HG02623 (cell line): Measurements from ENCODE around the gene GRB10.

ENCODE experiments used
- ATAC-seq: cut with Tn5 transposase; IDR thresholded peaks from one replicate; pipeline ENCODE4 v1.9.1; 2021; ENCODE audit warnings: moderate library complexity; ENCODE audit not compliant: unreplicated experiment

Gene GRB10

DNA sequence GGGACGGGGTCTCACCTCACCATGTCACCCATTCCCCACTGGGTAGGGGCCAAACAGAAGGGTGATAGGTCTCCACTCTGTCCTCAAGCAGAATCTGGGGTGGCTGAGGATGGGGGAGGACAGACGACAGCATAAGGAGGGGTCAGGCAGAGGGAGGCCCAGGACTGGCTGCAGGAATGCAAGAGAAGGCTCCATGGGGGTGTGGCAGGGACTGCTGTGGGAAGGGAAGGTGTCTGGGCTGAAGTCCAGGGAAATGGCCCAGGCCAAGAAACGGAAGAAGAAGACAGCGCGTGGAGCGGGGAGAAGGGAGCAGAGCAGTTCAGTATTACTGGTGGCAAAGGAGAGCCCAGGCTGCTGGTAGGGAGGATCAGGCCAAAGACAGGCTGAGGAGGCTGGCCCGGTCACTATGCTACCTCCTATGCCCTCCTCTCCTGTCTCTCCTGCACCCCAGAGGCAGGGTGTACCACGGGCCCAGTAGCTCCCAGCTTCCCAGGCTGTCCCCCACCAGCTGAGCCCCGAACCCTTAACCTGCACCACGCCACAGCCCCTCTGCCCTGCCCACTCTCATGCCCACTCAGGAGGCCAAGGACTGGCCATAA lies 60.9 kb downstream of the GRB10 start:
- no peak for ATAC-seq

DNA sequence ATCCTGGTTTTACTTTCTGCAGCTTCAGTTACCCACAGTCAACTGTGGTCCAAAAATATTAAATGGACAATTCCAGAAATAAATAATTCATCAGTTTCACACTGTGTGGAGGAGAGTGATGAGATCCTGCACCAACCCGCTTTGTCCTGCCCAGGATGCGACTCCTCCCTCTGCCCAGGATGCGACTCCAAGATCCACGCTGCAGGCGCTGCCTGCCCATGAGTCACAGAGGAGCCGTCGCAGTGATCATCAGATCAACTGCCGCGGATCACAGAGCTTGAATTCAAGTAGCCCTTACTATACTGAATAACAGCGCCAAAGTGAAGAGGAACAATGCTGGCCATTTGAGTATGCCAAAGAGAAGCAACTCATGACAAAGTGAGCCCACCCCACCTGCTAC lies 61.5 kb downstream of the GRB10 start:
- no peak for ATAC-seq

DNA sequence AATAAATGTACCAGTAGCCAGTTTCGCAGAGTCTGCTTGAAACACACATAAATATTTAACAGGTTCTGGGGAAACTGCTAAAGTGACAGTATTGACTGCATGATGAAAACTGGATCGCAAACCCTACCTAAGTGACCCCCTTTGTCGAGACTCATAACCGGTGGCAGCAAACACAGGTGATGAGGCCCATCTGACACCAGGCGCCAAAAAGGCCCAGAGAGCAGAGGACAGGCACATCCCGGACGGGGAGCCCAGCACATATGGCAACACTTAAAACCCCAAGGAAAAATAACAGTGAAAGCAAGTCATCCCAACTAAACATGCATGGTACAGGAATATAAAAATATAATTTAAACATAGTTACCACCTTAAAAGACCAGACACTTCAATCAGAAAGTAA lies 62.4 kb downstream of the GRB10 start:
- no peak for ATAC-seq

DNA sequence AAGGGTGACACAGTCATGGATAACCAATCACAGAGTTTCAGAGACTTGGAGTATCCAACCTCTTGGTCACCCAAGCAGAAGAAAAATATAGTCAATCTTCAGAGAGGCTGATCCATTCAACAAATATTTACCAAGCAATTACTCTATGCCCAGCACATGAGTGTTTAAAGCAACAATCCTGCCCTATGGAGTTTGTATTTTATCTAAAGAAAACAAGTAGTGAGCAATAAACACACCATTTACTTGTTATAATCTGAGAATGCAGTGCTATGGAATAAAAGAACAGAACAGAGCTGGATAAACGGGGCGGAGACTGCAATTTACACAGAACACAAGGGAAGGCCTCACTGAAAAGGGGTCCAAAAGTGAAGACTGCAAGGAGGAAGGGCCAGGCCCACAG lies 63.8 kb downstream of the GRB10 start:
- ATAC-seq, result no peak

DNA sequence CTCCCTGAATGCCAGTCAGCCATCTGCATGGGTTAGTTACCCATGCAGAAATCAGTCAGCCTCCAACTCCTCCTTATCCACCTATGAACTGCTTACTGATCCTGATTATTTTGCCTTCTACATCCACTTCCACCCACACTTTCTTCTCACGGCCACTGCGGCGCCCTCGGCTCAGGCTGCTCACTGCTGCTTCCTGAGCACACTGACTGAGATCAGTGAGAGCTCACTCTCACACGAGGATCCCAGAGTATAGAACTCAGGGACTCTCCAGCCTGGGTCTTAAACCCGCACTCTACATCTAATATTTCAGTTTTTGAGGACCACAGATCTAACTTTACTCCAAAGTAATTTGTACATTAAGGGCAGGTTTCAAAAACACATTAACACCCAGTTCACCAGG lies 64.4 kb downstream of the GRB10 start:
- no peak for ATAC-seq

DNA sequence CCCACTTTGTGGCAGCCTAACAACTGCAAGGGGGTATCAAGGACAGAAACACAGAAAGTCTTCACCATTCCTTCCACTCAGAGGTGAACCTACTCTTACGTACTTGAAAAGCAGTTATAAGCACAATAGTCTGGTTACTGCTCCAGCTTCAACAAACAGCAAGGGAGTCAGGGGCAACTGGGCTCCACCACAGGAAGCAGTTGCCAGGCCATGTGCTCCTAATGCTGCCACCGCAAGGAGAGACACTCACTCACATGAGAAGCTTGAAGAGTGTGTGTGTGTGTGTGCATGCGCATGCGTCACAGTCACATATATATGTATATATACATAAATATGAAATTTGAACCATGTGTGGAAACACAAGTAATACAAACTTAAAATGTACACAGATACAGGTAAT lies 65.5 kb downstream of the GRB10 start:
- no peak for ATAC-seq

DNA sequence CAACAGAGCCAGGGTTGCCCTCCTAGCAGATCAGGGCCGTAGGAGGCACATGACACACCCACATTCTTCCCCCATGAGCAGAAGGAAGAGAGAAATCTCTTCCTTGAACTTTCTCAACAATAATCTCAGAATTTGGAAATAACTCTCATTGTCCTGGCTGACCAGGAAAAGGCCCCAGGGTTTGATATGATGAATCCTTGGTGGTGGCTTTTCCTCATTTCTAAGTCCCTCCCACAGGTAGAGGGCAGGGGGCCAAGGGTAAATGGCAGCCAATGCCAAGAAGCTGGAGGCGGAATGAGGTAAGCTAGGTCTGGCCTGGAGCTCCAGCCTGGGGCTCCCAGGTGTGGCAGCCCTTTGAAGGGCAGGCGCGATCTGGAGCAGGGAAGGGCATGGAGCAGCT lies 67.8 kb downstream of the GRB10 start:
- ATAC-seq, result no peak

DNA sequence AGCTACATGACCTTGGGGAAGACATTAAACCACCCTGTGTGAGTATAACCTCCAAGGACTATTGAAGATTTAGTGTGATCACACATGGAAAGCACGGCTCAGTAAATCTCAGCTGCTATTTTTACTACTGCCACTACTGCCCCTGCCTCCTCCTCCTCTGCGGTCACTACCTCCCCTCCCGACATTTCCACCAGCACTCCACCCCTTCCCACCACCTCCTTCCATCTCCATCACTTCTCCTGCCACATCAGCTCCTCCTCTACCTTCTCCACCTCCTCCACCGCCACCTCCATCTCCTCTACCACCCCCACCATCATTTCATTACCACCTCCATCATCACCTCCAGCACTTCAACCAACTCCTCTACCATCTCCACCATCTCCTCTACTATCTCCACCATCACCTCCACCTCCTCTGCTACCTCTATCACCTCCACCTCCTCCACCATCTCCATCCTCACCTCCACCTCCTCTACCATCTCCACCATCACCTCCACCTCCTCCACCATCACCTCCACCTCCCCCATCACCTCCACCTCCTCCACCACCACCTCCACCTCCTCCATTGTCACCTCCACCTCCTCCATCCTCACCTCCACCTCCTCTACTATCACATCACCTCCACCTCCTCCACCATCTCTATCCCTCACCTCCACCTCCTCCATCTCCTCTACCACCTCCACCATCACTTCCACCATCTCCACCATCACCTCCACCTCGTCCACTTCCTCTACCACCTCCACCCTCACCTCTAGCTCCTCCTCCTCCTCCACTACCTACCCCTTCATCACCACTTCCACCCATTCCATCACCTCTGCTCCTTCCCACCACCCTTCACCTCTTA lies 69.4 kb downstream of the GRB10 start:
- ATAC-seq, result no peak

DNA sequence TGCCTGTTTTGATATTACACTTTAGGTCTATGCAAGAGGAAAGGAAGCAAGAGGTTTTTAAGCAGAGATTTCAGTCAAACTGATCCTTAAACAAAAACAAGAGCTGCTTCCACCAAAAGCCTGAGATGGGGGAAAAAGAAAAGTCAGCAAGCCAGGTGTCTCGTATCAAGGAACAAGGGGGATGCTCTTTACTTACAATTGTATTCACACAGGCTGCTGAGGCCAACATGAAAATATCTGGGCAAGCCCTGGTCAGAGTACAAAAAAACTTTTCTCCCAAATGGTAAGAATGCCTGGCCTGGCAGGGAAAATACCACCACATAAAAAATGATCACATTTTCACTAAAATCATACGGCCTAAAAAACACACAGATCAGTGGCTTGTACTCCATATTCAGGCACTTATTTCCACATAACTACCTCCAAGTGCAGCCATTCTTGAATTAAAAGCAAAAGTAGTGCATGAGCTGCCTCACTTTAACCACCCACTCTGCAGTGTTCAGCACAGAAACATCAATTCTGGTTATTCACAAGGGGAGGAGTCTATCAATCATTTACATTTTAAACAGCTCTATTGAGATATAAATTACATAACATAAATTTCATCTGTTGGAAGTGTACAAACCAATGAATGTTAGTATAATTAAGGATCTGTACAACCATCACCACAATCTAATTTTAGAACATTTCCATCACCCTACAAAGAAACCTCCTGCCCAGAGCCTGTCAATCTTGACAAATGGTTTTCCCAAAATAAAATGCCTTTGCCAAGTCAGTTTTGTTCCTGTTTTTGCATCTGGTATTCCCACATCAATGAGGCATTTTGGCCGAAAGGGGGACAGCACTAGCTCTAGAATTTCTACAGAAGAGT lies 70.2 kb downstream of the GRB10 start:
- no peak for ATAC-seq

DNA sequence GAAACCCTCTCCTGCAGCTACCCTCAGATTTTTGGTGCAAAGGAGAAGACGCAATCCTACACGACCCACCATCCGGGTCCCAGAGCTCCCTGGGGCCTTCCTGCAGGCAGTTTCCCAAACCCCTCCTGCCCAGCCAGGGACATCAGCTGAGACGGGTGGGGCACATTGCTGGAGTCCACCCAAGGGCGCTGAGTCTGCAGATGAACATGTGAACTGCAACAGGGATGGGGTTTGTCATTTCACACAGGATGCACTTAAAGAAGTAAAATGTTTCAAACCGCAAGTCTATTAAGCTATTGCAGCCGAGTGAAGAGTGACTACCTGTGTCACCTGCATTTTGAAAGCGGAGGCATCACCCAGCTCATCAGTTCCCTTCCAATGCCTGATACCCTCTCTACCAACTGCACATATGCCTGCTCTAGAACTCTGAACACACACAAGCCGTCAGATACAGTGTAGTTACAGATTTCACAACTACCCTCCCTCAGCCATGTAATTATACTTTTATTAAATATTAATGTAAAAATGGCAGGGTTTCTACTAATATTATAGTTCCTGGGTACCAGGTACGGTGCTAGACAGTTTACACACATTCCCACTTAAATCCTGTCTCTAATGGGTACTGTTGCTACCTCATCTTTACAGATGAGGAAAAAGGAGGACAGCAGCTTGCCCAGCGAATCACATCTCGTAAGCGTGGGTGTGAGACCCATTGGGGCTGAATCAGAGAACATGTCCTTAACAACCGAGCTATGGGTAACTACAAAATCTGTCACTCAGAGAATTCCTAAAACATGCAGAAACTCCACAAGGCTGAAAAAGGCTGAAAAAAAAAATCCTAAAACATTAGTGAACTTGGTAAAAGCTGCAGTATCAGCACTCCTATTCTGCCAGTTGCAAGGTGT lies 71.2 kb downstream of the GRB10 start:
- no peak for ATAC-seq

DNA sequence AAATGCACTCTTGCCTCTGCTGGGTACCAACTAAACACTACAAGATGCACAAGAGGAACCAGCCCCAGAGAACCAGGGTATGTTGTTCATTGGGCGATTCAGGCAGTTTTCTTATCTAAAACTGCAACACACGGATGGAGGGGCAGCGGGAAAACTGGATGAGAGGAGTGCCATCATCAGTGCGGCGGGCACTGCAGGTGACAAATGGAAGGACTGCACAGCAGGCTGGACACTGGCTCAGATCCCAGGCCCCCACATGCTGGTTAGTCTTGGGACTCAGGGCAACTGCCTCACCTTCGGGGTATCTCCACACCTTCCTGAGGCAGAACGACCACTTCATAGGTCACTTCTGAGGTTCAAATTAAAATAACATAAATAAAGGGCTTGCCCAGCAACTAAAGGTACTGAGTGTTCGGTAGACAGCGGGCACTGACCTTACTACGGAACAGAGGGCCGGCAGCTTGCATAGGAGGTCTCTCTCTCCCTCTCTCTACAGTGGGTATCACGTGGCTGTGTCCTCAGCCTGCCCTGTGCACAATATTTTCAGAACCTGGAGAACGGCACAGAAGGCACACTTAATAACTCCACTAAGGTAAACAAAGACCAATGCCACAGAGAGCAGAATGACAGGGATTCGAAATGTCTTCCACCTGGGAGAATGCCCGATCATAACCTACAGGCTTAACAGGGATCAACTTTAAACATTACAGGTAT lies 72.1 kb downstream of the GRB10 start:
- ATAC-seq, result no peak

DNA sequence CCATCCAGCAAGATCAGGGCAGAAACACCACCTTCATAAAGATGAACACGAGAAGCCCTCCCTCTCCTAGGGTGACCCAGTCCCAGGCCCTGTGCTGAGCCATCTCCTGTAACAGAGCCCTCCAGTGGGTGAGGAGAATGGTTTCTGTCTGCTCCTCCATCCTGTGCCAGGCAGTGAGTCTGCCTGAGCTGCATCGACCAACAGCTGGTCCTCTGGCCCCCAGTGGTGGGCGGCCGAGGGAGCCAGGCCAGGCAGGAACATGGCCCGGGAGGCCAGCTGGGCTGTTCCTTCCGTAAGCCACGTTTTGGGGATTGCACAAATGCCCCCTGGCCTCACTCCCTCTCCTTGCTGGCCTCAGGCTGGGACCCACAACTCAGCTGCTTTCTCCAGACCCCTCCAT lies 73.5 kb downstream of the GRB10 start:
- no peak for ATAC-seq

DNA sequence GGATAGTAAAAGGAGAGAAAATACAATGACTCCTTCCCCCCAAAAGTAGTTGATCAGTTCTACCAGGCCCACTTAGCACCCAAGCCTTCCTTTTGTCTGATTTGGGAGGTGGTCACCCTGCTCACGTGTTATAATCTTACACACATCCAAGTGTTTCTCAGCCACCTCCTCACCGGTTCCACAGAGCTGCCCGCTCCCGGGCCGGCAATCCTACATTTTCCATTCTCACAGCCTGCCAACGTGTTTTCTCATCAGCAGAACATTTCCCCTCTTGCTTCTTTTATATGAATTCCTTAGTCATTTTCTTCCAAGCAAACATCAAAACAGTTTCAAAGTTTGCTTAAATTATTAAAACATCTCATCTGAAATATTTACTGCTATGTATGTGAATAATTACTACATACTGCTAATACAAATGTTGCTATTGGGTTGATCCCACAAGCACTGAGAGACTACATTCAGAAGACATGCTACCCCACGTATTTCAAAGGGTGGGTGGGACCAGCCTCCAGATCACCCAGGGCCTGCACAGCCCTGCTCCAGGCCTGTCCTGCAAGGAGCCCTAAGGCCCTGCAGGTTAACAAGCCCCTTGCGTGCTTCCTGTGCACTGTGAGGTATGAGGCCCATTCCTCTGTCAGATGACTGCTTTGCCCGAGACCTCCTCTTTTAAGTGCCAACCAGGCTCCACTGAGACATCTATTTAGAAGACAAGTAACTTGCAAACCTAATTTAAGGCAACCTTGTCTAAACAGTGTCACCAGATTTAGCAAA lies 75.3 kb downstream of the GRB10 start:
- ATAC-seq, result no peak

DNA sequence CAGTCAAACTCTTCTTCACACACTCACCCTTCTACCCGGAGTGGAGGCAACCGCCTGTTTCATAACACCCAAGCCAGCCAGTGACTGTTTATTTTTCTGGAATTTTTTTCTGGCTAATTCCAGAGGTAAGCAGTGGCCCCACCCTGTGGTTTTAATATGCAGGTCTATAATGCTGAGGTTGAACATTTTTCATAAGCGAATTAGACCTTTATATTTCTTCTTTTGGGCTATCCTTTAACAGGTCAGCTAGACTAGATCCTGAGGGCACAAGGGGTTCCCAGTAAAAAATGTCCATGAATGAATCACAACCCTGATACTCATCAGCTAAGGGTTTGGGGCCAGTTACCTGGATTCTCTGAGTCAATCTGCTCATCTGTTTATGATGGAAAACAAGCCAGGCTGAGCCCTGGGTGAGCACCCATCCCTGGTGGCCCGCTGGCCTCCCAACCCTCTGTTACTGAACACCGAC lies 76.2 kb downstream of the GRB10 start:
- no peak for ATAC-seq

DNA sequence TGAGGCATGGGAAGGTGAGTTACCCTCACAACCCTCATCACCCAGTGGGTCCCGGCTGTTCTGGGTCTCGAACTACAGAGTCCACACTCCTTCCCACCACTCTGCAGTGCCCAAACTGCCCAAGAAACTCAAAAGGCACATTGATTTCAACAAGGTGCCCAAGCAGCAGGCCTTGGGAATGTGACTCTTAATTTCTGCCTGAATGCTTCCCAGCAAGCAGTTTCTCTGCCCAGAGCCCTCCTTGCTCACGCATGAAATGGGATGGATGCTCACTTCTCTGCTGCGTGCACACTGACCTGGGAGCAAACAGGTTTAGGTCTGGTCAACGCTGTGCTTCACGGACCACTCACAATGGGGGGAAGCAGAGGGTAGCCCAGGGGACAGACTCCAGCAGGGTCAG lies 77.9 kb downstream of the GRB10 start:
- no peak for ATAC-seq

DNA sequence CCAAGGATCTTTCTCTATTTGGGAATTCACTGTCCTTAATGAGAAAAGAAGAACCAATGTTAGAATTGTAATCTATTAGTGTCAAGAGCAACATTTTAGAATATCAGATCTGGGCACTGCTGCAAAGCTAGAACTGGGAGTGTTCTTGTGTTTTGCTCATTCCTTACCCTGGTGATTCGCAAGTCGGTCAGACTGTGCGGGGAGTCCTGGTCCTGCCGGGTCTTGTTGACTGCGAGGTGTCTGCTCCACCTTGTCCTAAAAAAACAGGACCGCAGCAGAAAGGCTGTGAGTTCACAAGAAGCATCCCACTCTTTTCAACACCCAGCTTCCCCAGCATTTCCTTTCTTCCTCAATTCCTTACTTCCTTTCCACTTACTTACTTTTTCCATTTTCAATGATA lies 79.0 kb downstream of the GRB10 start:
- no peak for ATAC-seq

DNA sequence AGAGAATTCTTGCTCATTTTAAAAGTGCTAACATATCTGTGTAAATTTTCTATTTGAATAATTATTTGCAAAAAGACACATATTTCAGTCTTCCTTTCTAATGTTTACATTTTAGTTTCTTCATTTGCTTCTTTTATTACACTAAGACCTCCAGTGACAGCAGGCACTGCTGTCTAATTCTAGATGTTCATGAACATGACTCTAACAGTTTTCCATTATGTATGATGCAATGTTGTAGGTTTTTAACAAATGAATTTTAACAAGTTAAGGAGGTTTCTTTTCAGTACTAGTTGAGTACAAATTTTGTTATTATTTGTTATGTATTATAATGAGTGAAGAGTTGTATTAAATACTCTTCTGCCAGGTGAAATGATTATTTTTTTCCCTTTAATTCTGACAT lies 83.6 kb downstream of the GRB10 start:
- no peak for ATAC-seq

DNA sequence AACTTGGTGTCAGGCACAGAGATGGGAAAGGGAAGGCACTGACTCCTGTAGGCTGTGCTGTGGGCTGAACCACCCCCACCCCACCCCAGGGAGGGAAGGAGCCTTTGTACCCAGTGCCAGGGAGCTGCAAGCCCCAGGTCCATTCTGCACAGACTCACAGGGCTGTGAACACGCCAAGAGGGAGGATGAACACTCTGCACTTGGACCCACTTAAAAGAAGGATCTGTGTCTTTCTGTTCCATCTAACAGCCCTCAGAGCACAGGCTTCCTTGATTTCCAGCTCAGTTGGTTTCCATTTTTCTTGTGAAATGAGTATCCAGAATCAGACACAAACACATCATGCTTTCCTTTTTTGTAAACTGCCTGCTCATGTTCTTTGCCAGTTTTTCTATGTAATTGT lies 84.9 kb downstream of the GRB10 start:
- ATAC-seq, result no peak
